ENCODE measurements around the gene PDE4D. TPM values are rescaled to one million over a fixed set of nuclear protein-coding genes. Genes with fewer than 3 reads are reported as not detected.

Gene PDE4D
- total and polyA plus RNA-seq, 3 donors from 2014 or later, result 7.8 to 13.9 (median 8.7) TPM

- intact Hi-C loops (cut with DNase I; ENCODE audit: low total_unique reads), result no loop called here
- TF ChIP-seq POLR2A (IDR thresholded peaks at IDR 0.05) (no peak), CTCF (IDR thresholded peaks at IDR 0.05) (no peak)
- H3K27me3 ChIP-seq, result no peaks in the 10 kb centered on the region
- H3K36me3 ChIP-seq (ENCODE audit: low read depth, missing control alignments), result no peaks in the 10 kb centered on the region
- H3K27ac ChIP-seq, result no peak overlapping the region
- no peak overlapping the region for H3K4me3 ChIP-seq
- no peak for DNase-seq
- H3K9me3 ChIP-seq, result no peaks in the 10 kb centered on the region
- 45 to 50% methylated on average over 1 of the region's 1 CpG for WGBS, 2 donors
- no peaks in the 10 kb centered on the region for H3K4me1 ChIP-seq
These were observed 921.2 kb downstream of the PDE4D start for GRCh38 chr5:58972301-58972700.

DNA sequence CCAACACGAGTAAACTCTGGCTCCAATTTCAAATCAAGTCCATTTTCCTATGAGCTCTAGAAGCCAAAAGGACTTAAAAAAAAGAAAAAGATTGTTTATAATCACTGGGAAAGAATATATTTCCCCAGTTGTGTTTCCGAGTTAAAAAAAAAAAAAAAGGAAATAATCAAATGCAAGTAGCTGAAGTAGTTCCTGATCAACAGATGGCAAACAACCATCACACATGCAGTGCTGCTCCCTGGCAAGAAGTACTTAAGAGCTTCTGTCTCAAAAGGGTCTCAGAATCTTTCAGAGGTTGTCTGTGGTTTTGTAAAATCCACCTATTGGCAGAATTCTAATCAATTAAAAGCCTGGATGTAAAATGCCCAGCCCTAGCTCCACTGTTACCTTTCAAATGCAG is 922.8 kb downstream of the PDE4D start:
- H3K4me1 ChIP-seq, result no peaks in the 10 kb centered on the region
- no peak overlapping the region for H3K27ac ChIP-seq
- no peak for TF ChIP-seq CTCF (IDR thresholded peaks at IDR 0.05)
- intact Hi-C loops (cut with DNase I; ENCODE audit: low total_unique reads), result no loop called here
- no peak for DNase-seq
- H3K36me3 ChIP-seq (ENCODE audit: low read depth, missing control alignments), result no peaks in the 10 kb centered on the region
- no peak overlapping the region for H3K4me3 ChIP-seq
- H3K9me3 ChIP-seq, result no peaks in the 10 kb centered on the region
- no peaks in the 10 kb centered on the region for H3K27me3 ChIP-seq
- WGBS, 2 donors, result 69% methylated on average over 2 of the region's 2 CpGs

- TF ChIP-seq CTCF (IDR thresholded peaks at IDR 0.05), result no peak
- TF ChIP-seq POLR2A (IDR thresholded peaks at IDR 0.05), result no peak
- no peaks in the 10 kb centered on the region for H3K36me3 ChIP-seq (ENCODE audit: low read depth, missing control alignments)
- intact Hi-C loops (cut with DNase I; ENCODE audit: low total_unique reads), result no loop called here
- no peak for DNase-seq
- no peak overlapping the region for H3K27ac ChIP-seq
- no peaks in the 10 kb centered on the region for H3K4me1 ChIP-seq
- no peaks in the 10 kb centered on the region for H3K27me3 ChIP-seq
- no peaks in the 10 kb centered on the region for H3K9me3 ChIP-seq
- WGBS, 2 donors, result 88 to 96% methylated on average over 2 of the region's 2 CpGs
- no peak overlapping the region for H3K4me3 ChIP-seq
These were observed 923.7 kb downstream of the PDE4D start for GRCh38 chr5:58969795-58970194.

GRCh38 chr5:58969253-58969652 is 924.3 kb downstream of the PDE4D start:
- no peak overlapping the region for H3K27ac ChIP-seq
- no peak for DNase-seq
- 89 to 90% methylated on average over 3 of the region's 3 CpGs for WGBS, 2 donors
- TF ChIP-seq CTCF (IDR thresholded peaks at IDR 0.05) (no peak), POLR2A (IDR thresholded peaks at IDR 0.05) (no peak)
- no peak overlapping the region for H3K4me3 ChIP-seq
- H3K4me1 ChIP-seq, result no peaks in the 10 kb centered on the region
- no peaks in the 10 kb centered on the region for H3K27me3 ChIP-seq
- no peaks in the 10 kb centered on the region for H3K36me3 ChIP-seq (ENCODE audit: low read depth, missing control alignments)
- no peaks in the 10 kb centered on the region for H3K9me3 ChIP-seq
- intact Hi-C loops (cut with DNase I; ENCODE audit: low total_unique reads), result no loop called here

DNA sequence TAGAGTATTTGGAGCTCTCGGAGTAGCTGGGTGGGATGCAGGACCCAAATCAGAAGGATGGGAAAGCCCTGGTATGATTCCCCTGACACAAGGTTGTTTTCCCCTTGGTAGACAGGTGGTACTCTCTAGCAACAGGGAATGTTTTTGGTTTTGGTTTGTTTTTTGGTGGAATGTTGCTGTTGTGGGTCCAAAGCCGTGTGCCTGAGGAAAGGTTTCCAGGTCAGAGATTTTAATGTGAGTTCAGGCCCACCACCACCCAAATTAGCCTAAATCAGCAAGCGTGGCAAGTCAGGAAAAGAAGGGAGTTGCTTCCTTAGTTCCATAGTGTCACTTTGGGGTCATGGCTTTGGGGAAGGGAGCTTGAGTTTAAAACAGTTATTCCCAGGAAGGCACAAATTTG is 925.2 kb downstream of the PDE4D start:
- Histone ChIP-seq H3K36me3 (ENCODE audit: low read depth, missing control alignments) (no peaks in the 10 kb centered on the region), H3K4me1 (no peaks in the 10 kb centered on the region), H3K27ac (no peak overlapping the region), H3K4me3 (no peak overlapping the region), H3K9me3 (no peaks in the 10 kb centered on the region), H3K27me3 (no peaks in the 10 kb centered on the region)
- TF ChIP-seq CTCF (IDR thresholded peaks at IDR 0.05), result no peak
- 84 to 92% methylated on average over 3 of the region's 3 CpGs for WGBS, 2 donors
- no peak for DNase-seq
- intact Hi-C loops (cut with DNase I; ENCODE audit: low total_unique reads), result no loop called here
